ENCODE measurements around the gene EBLN2.

EBLN2 gene

DNA sequence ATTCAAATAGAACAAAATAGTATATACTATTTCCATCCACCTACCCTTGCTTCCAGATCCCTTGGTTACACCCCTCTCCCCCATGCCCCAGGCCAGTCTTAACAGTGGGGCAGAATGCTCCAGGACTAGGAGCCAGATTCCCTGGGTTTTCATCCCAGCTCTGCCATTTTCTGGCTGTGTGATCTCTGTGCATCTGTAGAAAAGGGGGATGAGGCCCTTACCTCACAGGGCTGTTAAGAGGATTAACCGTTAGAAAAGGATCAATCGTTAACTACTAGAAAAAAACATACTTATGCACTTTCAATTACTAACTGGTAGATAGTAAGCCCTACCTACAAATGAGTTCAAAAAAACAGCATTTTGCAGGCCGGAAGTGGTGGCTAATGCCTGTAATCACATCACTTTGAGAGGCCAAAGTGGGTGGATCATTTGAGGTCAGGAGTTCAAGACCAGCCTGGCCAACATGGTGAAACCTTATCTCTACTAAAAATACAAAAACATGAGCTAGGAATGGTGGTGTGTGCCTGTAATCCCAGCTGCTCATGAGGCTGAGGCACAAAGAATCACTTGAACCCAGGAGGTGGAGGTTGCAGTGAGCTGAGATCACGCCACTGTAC is 11.7 kb downstream of the EBLN2 start:
- no peak for TF ChIP-seq FOXP2 (optimal IDR thresholded peaks at IDR 0.05; ENCODE audit: borderline replicate concordance, extremely low read depth, extremely low read length, insufficient read depth)
- TF ChIP-seq, protein P1, sequence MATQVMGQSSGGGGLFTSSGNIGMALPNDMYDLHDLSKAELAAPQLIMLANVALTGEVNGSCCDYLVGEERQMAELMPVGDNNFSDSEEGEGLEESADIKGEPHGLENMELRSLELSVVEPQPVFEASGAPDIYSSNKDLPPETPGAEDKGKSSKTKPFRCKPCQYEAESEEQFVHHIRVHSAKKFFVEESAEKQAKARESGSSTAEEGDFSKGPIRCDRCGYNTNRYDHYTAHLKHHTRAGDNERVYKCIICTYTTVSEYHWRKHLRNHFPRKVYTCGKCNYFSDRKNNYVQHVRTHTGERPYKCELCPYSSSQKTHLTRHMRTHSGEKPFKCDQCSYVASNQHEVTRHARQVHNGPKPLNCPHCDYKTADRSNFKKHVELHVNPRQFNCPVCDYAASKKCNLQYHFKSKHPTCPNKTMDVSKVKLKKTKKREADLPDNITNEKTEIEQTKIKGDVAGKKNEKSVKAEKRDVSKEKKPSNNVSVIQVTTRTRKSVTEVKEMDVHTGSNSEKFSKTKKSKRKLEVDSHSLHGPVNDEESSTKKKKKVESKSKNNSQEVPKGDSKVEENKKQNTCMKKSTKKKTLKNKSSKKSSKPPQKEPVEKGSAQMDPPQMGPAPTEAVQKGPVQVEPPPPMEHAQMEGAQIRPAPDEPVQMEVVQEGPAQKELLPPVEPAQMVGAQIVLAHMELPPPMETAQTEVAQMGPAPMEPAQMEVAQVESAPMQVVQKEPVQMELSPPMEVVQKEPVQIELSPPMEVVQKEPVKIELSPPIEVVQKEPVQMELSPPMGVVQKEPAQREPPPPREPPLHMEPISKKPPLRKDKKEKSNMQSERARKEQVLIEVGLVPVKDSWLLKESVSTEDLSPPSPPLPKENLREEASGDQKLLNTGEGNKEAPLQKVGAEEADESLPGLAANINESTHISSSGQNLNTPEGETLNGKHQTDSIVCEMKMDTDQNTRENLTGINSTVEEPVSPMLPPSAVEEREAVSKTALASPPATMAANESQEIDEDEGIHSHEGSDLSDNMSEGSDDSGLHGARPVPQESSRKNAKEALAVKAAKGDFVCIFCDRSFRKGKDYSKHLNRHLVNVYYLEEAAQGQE (IDR thresholded peaks at IDR 0.05; ENCODE audit: insufficient read depth in 1 of 2, low read depth in 2 of 2, low read length in 2 of 2) = no peak

DNA sequence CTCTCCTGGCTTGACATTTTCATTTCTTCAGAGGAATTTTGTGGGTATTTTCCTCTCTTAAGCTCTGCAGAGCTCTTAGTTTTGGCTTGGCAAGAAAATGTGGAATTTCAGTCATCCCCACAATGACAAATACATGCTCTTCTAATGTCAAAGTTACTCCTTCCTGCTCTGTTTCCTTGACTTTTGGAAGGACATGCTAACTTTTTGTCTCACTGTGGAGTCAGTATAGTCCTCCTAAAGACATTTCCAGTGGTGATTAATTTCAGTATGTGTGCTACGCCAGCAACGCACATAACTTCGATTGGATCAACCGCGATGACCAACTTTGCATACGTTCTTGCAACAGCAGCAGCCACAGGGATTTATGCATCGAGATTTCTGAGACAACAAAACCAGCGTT is 13.3 kb downstream of the EBLN2 start:
- TF ChIP-seq SIN3A (IDR thresholded peaks at IDR 0.05; ENCODE audit: borderline replicate concordance, insufficient read depth, low read length) = no peak

DNA sequence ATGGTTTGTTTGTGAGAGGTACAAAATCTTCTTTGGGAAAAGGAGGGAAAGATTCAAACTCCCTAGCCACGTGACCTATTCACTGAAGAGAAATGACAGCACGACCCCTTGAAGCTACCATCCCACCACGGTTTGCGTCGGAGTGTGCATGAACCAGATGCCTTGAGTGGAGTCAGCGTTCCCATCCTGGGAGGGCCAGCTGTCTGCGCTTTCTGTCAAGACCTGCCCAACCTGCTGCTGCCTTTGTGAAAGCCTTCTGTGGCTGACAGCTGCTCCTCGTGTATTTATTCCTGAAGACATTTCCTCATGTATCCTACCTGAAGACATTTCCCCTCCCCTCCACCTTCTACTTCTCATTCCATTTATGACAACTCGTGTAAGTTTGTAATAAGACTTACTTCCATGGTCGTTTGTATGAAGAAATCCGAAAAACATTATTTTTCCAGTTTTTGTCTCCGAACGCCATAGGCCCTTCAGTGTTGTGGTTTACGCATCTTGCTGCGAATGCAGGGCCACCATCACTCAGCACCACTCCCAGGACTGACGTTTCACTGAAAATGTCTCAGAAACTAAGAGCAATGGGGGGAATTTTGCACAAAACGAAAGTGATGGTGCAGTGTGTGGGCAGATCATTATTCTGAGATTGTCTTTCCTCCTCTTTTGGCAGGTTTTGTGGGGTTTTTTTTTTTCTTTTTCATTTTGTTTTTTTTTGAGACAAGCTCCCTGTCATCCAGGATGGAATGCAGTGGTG is 18.9 kb downstream of the EBLN2 start:
- no peak for TF ChIP-seq FOXP2 (optimal IDR thresholded peaks at IDR 0.05; ENCODE audit: borderline replicate concordance, extremely low read depth, extremely low read length, insufficient read depth)
- no peak for TF ChIP-seq POLR2AphosphoS5 (IDR thresholded peaks at IDR 0.05; ENCODE audit: low read depth, low read length)
- no peak for TF ChIP-seq SIN3A (IDR thresholded peaks at IDR 0.05; ENCODE audit: borderline replicate concordance, insufficient read depth, low read length)
- TF ChIP-seq, protein P1 (IDR thresholded peaks at IDR 0.05; ENCODE audit: insufficient read depth in 1 of 2, low read depth in 2 of 2, low read length in 2 of 2) = no peak
- TF ChIP-seq TAF1 (IDR thresholded peaks at IDR 0.05; ENCODE audit: borderline replicate concordance, insufficient read depth, low read length) = no peak

DNA sequence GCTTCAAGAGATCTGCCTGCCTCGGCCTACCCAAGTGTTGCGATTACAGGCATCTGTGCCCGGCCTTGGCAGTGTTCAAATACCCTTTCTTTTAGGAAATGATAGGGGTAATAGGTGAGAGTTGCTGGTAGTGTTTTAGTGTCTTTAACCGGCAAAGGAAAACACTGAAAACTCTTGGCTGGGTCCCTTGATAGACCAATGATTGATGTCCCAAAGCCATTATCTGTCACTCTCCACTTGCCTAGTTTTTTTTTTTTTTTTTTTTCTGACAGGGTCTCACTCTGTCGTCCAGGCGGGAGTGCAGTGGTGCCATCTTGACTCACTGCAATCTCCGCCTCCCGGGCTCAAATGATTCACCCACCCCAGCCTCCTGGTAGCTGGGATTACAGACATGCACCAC is 19.7 kb downstream of the EBLN2 start:
- no peak for TF ChIP-seq TAF1 (IDR thresholded peaks at IDR 0.05; ENCODE audit: borderline replicate concordance, insufficient read depth, low read length)
- TF ChIP-seq SIN3A (IDR thresholded peaks at IDR 0.05; ENCODE audit: borderline replicate concordance, insufficient read depth, low read length) = no peak
- TF ChIP-seq FOXP2 (optimal IDR thresholded peaks at IDR 0.05; ENCODE audit: borderline replicate concordance, extremely low read depth, extremely low read length, insufficient read depth) = no peak
- TF ChIP-seq POLR2AphosphoS5 (IDR thresholded peaks at IDR 0.05; ENCODE audit: low read depth, low read length) = no peak
- TF ChIP-seq, protein P1 (IDR thresholded peaks at IDR 0.05; ENCODE audit: insufficient read depth in 1 of 2, low read depth in 2 of 2, low read length in 2 of 2) = no peak

DNA sequence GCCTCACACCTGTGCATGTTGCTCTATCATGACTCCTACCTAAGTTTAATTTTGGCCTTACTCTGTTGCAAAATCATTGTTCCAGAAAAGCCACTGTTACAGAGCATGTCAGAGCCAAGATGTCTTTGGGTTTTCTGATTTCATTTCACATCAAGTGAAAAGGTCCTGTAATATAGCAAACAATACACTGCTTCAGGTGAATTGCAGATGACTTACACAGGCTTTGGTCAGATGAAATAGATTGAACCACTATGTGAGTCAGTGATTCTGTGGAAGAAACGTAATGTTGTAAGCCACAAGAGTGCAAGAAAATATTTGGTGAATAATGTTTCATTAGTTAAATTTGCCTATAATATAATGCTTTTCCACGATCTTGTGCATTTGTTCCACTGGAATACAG is 22.7 kb downstream of the EBLN2 start:
- TF ChIP-seq FOXP2 (optimal IDR thresholded peaks at IDR 0.05; ENCODE audit: borderline replicate concordance, extremely low read depth, extremely low read length, insufficient read depth) (no peak), SIN3A (IDR thresholded peaks at IDR 0.05; ENCODE audit: borderline replicate concordance, insufficient read depth, low read length) (no peak), TAF1 (IDR thresholded peaks at IDR 0.05; ENCODE audit: borderline replicate concordance, insufficient read depth, low read length) (no peak), POLR2AphosphoS5 (IDR thresholded peaks at IDR 0.05; ENCODE audit: low read depth, low read length) (no peak)
- TF ChIP-seq, protein P1 (IDR thresholded peaks at IDR 0.05; ENCODE audit: insufficient read depth in 1 of 2, low read depth in 2 of 2, low read length in 2 of 2) = no peak
